SK-N-SH (cell line): ENCODE data around the gene SYT1. TPM values are rescaled to one million over a fixed set of nuclear protein-coding genes. Genes with fewer than 3 reads are reported as not detected.

Experiments used
- CTCF ChIA-PET: fragments of 300-600, 350-600 bp; formaldehyde crosslinking; extraction: SDS; loops from one replicate; lab custom pipeline; 2021; lab: Yijun Ruan, JAX
- POLR2A ChIA-PET: fragments of 350-600 bp; sonication (Branson Sonifier 250); formaldehyde crosslinking; extraction: SDS; loops from one replicate; lab custom pipeline; 2020; ENCODE audit warnings: antibody characterized with exemption, inconsistent platforms; lab: Yijun Ruan, JAX
- DNase-seq: peaks from one replicate; pipeline ENCODE4 v3.0.0; 2012
- H2AFZ ChIP-seq: fragments of 200-600 bp; sonication (generic); 2 replicates; pipeline ENCODE4 v1.8.1; 2016; ENCODE audit warnings: antibody characterized with exemption, mild to moderate bottlenecking, low read depth
- H3F3A ChIP-seq: fragments of 200-600 bp; sonication (generic); replicated peaks from 2 replicates; pipeline ENCODE3; 2016; ENCODE audit warnings: antibody characterized with exemption, mild to moderate bottlenecking; ENCODE audit not compliant: insufficient read depth
- H3K27ac ChIP-seq, 2 experiments: fragments of 200-500 bp in 1 of 2; fragments of 200-600 bp in 1 of 2; sonication (Bioruptor generic) in 1 of 2; sonication (generic), shearing (Covaris generic) in 1 of 2; 2 replicates each; pipeline versions ENCODE4 v1.5.1 to v1.6.1; 2014 to 2016; ENCODE audit warnings: low read depth in 2 of 2, inconsistent platforms in 1 of 2, low read length in 1 of 2, mild to moderate bottlenecking in 1 of 2, mixed read lengths in 1 of 2
- H3K27me3 ChIP-seq: fragments of 200-600 bp; sonication (generic), shearing (Covaris generic); 2 replicates; pipeline ENCODE4 v1.6.1; 2016; ENCODE audit warnings: mixed run types; ENCODE audit not compliant: insufficient read depth
- H3K36me3 ChIP-seq, 2 experiments: fragments of 200-500 bp in 1 of 2; fragments of 200-600 bp in 1 of 2; sonication (Bioruptor generic) in 1 of 2; sonication (generic) in 1 of 2; replicated peaks in 1 of 2; 2 replicates each; pipeline versions ENCODE3 to v1.5.1; 2014 to 2016; ENCODE audit warnings: low read length in 1 of 2, mild to moderate bottlenecking in 1 of 2; ENCODE audit not compliant: insufficient read depth in 2 of 2, control insufficient read depth in 1 of 2
- H3K4me1 ChIP-seq, 2 experiments: fragments of 200-500 bp in 1 of 2; fragments of 200-600 bp in 1 of 2; sonication (Bioruptor generic) in 1 of 2; sonication (generic), shearing (Covaris generic) in 1 of 2; 2 replicates each; pipeline versions ENCODE4 v1.5.1 to v1.6.1; 2014 to 2016; ENCODE audit warnings: low read depth in 1 of 2, low read length in 1 of 2, mixed run types in 1 of 2; ENCODE audit not compliant: insufficient read depth in 2 of 2, control insufficient read depth in 1 of 2
- H3K4me2 ChIP-seq: fragments of 200-600 bp; sonication (generic), shearing (Covaris generic); 2 replicates; pipeline ENCODE4 v1.6.1; 2017; ENCODE audit warnings: mixed run types
- H3K4me3 ChIP-seq, 2 experiments: fragments of 200-500 bp in 1 of 2; fragments of 200-600 bp in 1 of 2; sonication (Bioruptor generic) in 1 of 2; sonication (generic), shearing (Covaris generic) in 1 of 2; 2 replicates each; pipeline versions ENCODE4 v1.5.1 to v1.8.1; 2014 to 2016; ENCODE audit warnings: low read depth in 2 of 2, inconsistent platforms in 1 of 2, low read length in 1 of 2, mild to moderate bottlenecking in 1 of 2, mixed read lengths in 1 of 2, moderate library complexity in 1 of 2
- H3K79me2 ChIP-seq: fragments of 200-600 bp; sonication (generic); 2 replicates; pipeline ENCODE4 v1.8.1; 2017; ENCODE audit warnings: mild to moderate bottlenecking; ENCODE audit not compliant: insufficient read depth
- H3K9ac ChIP-seq: fragments of 200-600 bp; sonication (generic); 2 replicates; pipeline ENCODE4 v1.6.1; 2017; ENCODE audit warnings: mixed run types
- H3K9me2 ChIP-seq: fragments of 200-600 bp; sonication (generic); 2 replicates; pipeline ENCODE4 v1.6.1; 2017; ENCODE audit warnings: mixed run types
- H3K9me3 ChIP-seq: fragments of 200-600 bp; sonication (generic); 2 replicates; pipeline ENCODE4 v1.6.1; 2017; ENCODE audit warnings: mixed run types, mild to moderate bottlenecking, moderate library complexity
- H4K20me1 ChIP-seq: fragments of 200-600 bp; sonication (generic); 2 replicates; pipeline ENCODE4 v1.6.1; 2017; ENCODE audit warnings: mild to moderate bottlenecking, mixed run types; ENCODE audit not compliant: insufficient read depth
- EP300 ChIP-seq, 2 experiments: IDR thresholded peaks; 2 replicates each; pipeline versions ENCODE4 v1.4.0 to v1.6.1; 2012; ENCODE audit warnings: borderline replicate concordance in 1 of 2, low read depth in 1 of 2, low read length in 1 of 2
- EZH2phosphoT487 ChIP-seq: fragments of 200-600 bp; sonication (generic); IDR thresholded peaks from 2 replicates; pipeline ENCODE4 v1.6.1; 2017; ENCODE audit warnings: low read depth, mixed run types, mild to moderate bottlenecking, antibody characterized with exemption, moderate library complexity, borderline replicate concordance
- GATA2 ChIP-seq: sonication (generic); formaldehyde crosslinking; IDR thresholded peaks from 2 replicates; pipeline ENCODE4 v1.5.0; 2020; ENCODE audit warnings: mild to moderate bottlenecking, missing genetic modification reagents
- JUND ChIP-seq: IDR thresholded peaks from 2 replicates; pipeline ENCODE4 v1.4.0; 2012
- MEF2A ChIP-seq: IDR thresholded peaks from 2 replicates; pipeline ENCODE4 v1.4.0; 2012; ENCODE audit warnings: low read depth, borderline replicate concordance
- MXI1 ChIP-seq: IDR thresholded peaks from 2 replicates; pipeline ENCODE4 v1.6.1; 2012; ENCODE audit warnings: mild to moderate bottlenecking, low read depth, low read length, improper control_type of control experiment
- NRF1 ChIP-seq: IDR thresholded peaks from 2 replicates; pipeline ENCODE4 v1.6.1; 2012; ENCODE audit warnings: low read depth, mild to moderate bottlenecking, low read length
- PBX3 ChIP-seq: IDR thresholded peaks from 2 replicates; pipeline ENCODE4; 2012
- POLR2AphosphoS5 ChIP-seq: IDR thresholded peaks from 2 replicates; pipeline ENCODE4 v1.6.1; 2012; ENCODE audit warnings: low read depth, low read length
- REST ChIP-seq: IDR thresholded peaks from 2 replicates; pipeline ENCODE4 v1.6.1; 2012; ENCODE audit warnings: mild to moderate bottlenecking, low read depth, low read length, moderate library complexity
- RFX5 ChIP-seq: IDR thresholded peaks from 2 replicates; pipeline ENCODE4 v1.6.1; 2012; ENCODE audit warnings: mild to moderate bottlenecking, improper control_type of control experiment, low read length
- SIN3A ChIP-seq: IDR thresholded peaks from 2 replicates; pipeline ENCODE4 v1.6.1; 2012; ENCODE audit warnings: low read depth, mild to moderate bottlenecking, low read length, moderate library complexity, borderline replicate concordance
- TAF1 ChIP-seq: IDR thresholded peaks from 2 replicates; pipeline ENCODE4 v1.6.1; 2012; ENCODE audit warnings: low read depth, mild to moderate bottlenecking, low read length, moderate library complexity, borderline replicate concordance
- TCF12 ChIP-seq: IDR thresholded peaks from 2 replicates; pipeline ENCODE4 v1.4.0; 2012
- TEAD4 ChIP-seq: IDR thresholded peaks from 2 replicates; pipeline ENCODE4 v1.4.0; 2012; ENCODE audit warnings: mild to moderate bottlenecking, borderline replicate concordance; ENCODE audit not compliant: insufficient read depth
- USF1 ChIP-seq: IDR thresholded peaks from 2 replicates; pipeline ENCODE4 v1.4.0; 2012; ENCODE audit warnings: low read depth, borderline replicate concordance
- WGBS: methylation state at CpG from one replicate; pipeline ENCODE4 v1.1.6; 2017; ENCODE audit warnings: low lambda C conversion rate; 5-methylcytosine and 5-hydroxymethylcytosine counted together
- polyA plus RNA-seq, 3 experiments: library from polyadenylated mRNA; depleted of rRNA; stranded (reverse); fragments of >200 nt; gene quantifications; 2 replicates each; pipeline ENCODE4 v1.2.3, GENCODE V29; 2012

SYT1 gene
- polyA plus RNA-seq, 1 of the 3 experiments (the other 2 are of a cell fraction): 12.7 TPM

GRCh38 chr12:78966062-78966461 lies 101.5 kb downstream of the SYT1 start:
- no peaks in the 10 kb centered on the region for H3K27me3 ChIP-seq
- peaks cover 0 to 13% of the 10 kb centered on the region in 2 experiments; a peak in 1 of 4 replicates for H3K4me1 ChIP-seq
- H3F3A ChIP-seq: peaks cover 10% of the 10 kb centered on the region
- ChIA-PET CTCF (no interaction called here), POLR2A (no interaction called here)
- no peaks in the 10 kb centered on the region for H3K9me3 ChIP-seq
- no peak overlapping the region for H3K4me3 ChIP-seq
- no peak overlapping the region for H3K9ac ChIP-seq
- H3K27ac ChIP-seq: no peak overlapping the region
- peaks cover 0 to 16% of the 10 kb centered on the region in 2 experiments for H3K36me3 ChIP-seq
- TF ChIP-seq MXI1 (no peak), EZH2phosphoT487 (no peak), GATA2 (CRISPR knock-in tag) (no peak), RFX5 (no peak), SIN3A (no peak), POLR2AphosphoS5 (no peak)
- no peaks in the 10 kb centered on the region for H3K79me2 ChIP-seq
- 81% methylated on average over 2 of the region's 2 CpGs for WGBS
- no peak overlapping the region for H3K4me2 ChIP-seq
- no peak overlapping the region for H2AFZ ChIP-seq
- no peaks in the 10 kb centered on the region for H3K9me2 ChIP-seq
- DNase-seq: no peak
- H4K20me1 ChIP-seq: no peaks in the 10 kb centered on the region

GRCh38 chr12:78966926-78967325 lies 102.4 kb downstream of the SYT1 start:
- DNase-seq: no peak
- peaks cover 0 to 13% of the 10 kb centered on the region in 2 experiments; a peak in 2 of 4 replicates for H3K4me1 ChIP-seq
- no peak for TF ChIP-seq USF1
- no peak for TF ChIP-seq RFX5
- TF ChIP-seq TAF1: no peak
- TF ChIP-seq NRF1: no peak
- TF ChIP-seq EP300 (IDR thresholded peaks at IDR 0.05; ENCODE audit: borderline replicate concordance in 1 of 2, low read depth in 1 of 2, low read length in 1 of 2): no peak
- TF ChIP-seq PBX3: no peak
- no peak for TF ChIP-seq MEF2A
- no peak for TF ChIP-seq TEAD4
- TF ChIP-seq GATA2 (CRISPR knock-in tag): no peak
- TF ChIP-seq REST: no peak
- TF ChIP-seq MXI1: no peak
- no peak for TF ChIP-seq JUND
- TF ChIP-seq TCF12: no peak
- H3K27me3 ChIP-seq: no peaks in the 10 kb centered on the region
- H3F3A ChIP-seq: peaks cover 13% of the 10 kb centered on the region
- WGBS: 97% methylated on average over 2 of the region's 2 CpGs
- H3K4me3 ChIP-seq: no peak overlapping the region
- H3K9me3 ChIP-seq: no peaks in the 10 kb centered on the region
- H3K27ac ChIP-seq: no peak overlapping the region
- POLR2A ChIA-PET: no interaction called here
- H2AFZ ChIP-seq: no peak overlapping the region
- no peaks in the 10 kb centered on the region for H3K79me2 ChIP-seq
- no peak overlapping the region for H3K4me2 ChIP-seq
- H3K36me3 ChIP-seq: peaks cover 0 to 10% of the 10 kb centered on the region in 2 experiments
- CTCF ChIA-PET: no interaction called here
- no peaks in the 10 kb centered on the region for H3K9me2 ChIP-seq
- no peaks in the 10 kb centered on the region for H4K20me1 ChIP-seq
- H3K9ac ChIP-seq: no peak overlapping the region
